CD4-positive, alpha-beta memory T cell (primary cell): ENCODE results near the gene EYS. TPM values are rescaled to one million over a fixed set of nuclear protein-coding genes. Genes with fewer than 3 reads are reported as not detected.
"Not testable (repeated sequence)": the region's sequence is repeated elsewhere in the genome, so short reads cannot be mapped to it uniquely, and the experiment has no call there.

Experiments used
- CTCF ChIA-PET: fragments of 350-600 bp; sonication (Branson Sonifier 250); formaldehyde crosslinking; loops from one replicate; lab custom pipeline; 2021; ENCODE audit warnings: inconsistent platforms; ENCODE audit not compliant: partially characterized antibody; lab: Charles Lee
- POLR2A ChIA-PET: fragments of 350-600 bp; sonication (Branson Sonifier 250); formaldehyde crosslinking; loops from one replicate; lab custom pipeline; 2021; ENCODE audit not compliant: partially characterized antibody; lab: Charles Lee
- DNase-seq, 5 donors: peaks; one replicate each; pipeline versions ENCODE4 v3.0.0 to v3.0.0-alpha.2; 2020 to 2022; ENCODE audit warnings: mixed read lengths in 1 of 5
- H3K27ac ChIP-seq: one replicate; pipeline ENCODE4 v1.7.0; 2013; ENCODE audit warnings: low read depth, low read length
- H3K27me3 ChIP-seq: 2 replicates; pipeline ENCODE4 v1.7.0; 2013; ENCODE audit warnings: mild to moderate bottlenecking, low read length, moderate library complexity; ENCODE audit not compliant: insufficient read depth
- H3K36me3 ChIP-seq: 2 replicates; pipeline ENCODE4 v1.7.0; 2013; ENCODE audit warnings: mild to moderate bottlenecking, low read length, moderate library complexity; ENCODE audit not compliant: insufficient read depth
- H3K4me1 ChIP-seq: 2 replicates; pipeline ENCODE4 v1.7.0; 2013; ENCODE audit warnings: mild to moderate bottlenecking, low read length, moderate library complexity; ENCODE audit not compliant: insufficient read depth
- H3K4me3 ChIP-seq, 2 donors: one replicate each; pipeline ENCODE4 v1.7.0; 2013; ENCODE audit warnings: low read length in 2 of 2, mild to moderate bottlenecking in 1 of 2
- H3K9me3 ChIP-seq, 2 donors: one replicate each; pipeline ENCODE4 v1.7.0; 2013; ENCODE audit warnings: low read length in 2 of 2, control low read depth in 1 of 2; ENCODE audit not compliant: control insufficient read depth in 1 of 2
- H3K27ac Mint-ChIP-seq, 7 donors: one replicate each; pipeline ENCODE4 v1.8.0; 2020 to 2021; ENCODE audit warnings: mixed read lengths in 7 of 7, mild to moderate bottlenecking in 6 of 7, inconsistent platforms in 3 of 7, moderate library complexity in 3 of 7
- H3K27me3 Mint-ChIP-seq, 2 donors: one replicate each; pipeline ENCODE4 v1.8.0; 2020 to 2021; ENCODE audit warnings: mixed read lengths in 2 of 2
- H3K36me3 Mint-ChIP-seq, 2 donors: one replicate each; pipeline ENCODE4 v1.8.0; 2020 to 2021; ENCODE audit warnings: mixed read lengths in 2 of 2, inconsistent platforms in 1 of 2, mild to moderate bottlenecking in 1 of 2
- H3K4me1 Mint-ChIP-seq, 4 donors: one replicate each; pipeline ENCODE4 v1.8.0; 2020 to 2021; ENCODE audit warnings: mixed read lengths in 4 of 4, mild to moderate bottlenecking in 1 of 4
- H3K4me3 Mint-ChIP-seq, 8 donors: one replicate each; pipeline ENCODE4 v1.8.0; 2020 to 2021; ENCODE audit warnings: mixed read lengths in 8 of 8, mild to moderate bottlenecking in 7 of 8, moderate library complexity in 6 of 8, inconsistent platforms in 3 of 8
- H3K9me3 Mint-ChIP-seq, 8 donors: one replicate each; pipeline ENCODE4 v1.8.0; 2020 to 2021; ENCODE audit warnings: mixed read lengths in 8 of 8, mild to moderate bottlenecking in 5 of 8, inconsistent platforms in 3 of 8, moderate library complexity in 1 of 8
- intact Hi-C: fragments of 100-400 bp; cut with micrococcal nuclease; formaldehyde crosslinking; loops from one replicate; pipeline ENCODE4 v1.15.1; 2023
- polyA plus RNA-seq, 2 donors: library from polyadenylated mRNA; unstranded; fragments of 300-500 nt; fragmentation: Illumina TruSeq; gene quantifications; one replicate each; pipeline ENCODE4 v1.2.3, GENCODE V29; 2021
- total RNA-seq, 2 experiments: library from RNA; stranded (reverse); gene quantifications; one replicate each; pipeline ENCODE4 v1.2.3, GENCODE V29; 2021

Gene EYS
- total and polyA plus RNA-seq, 4 experiments from 2014 or later: 0.17 to 0.20 TPM; not detected in 2

- Histone ChIP-seq H3K27ac (no peak overlapping the region), H3K4me1 (no peaks in the 10 kb centered on the region), H3K4me3 (no peak overlapping the region), H3K36me3 (no peaks in the 10 kb centered on the region), H3K9me3 (no peaks in the 10 kb centered on the region), H3K27me3 (no peaks in the 10 kb centered on the region)
- Mint-ChIP-seq H3K27ac (no peak overlapping the region), H3K36me3 (peaks cover 0 to 1% of the 10 kb centered on the region in 2 donors), H3K4me3 (no peak overlapping the region), H3K9me3 (peaks cover 2 to 17% (median 11%) of the 10 kb centered on the region in 8 donors), H3K27me3 (no peaks in the 10 kb centered on the region), H3K4me1 (no peaks in the 10 kb centered on the region)
- POLR2A ChIA-PET: no interaction called here
- intact Hi-C loops: no loop called here
- CTCF ChIA-PET: no interaction called here
- no peak for DNase-seq
Measured at GRCh38 chr6:65570340-65570739, 136.7 kb downstream of the EYS start.

- Histone ChIP-seq H3K4me3 (no peak overlapping the region), H3K4me1 (no peaks in the 10 kb centered on the region), H3K27ac (no peak overlapping the region), H3K27me3 (no peaks in the 10 kb centered on the region), H3K36me3 (no peaks in the 10 kb centered on the region), H3K9me3 (no peaks in the 10 kb centered on the region)
- ChIA-PET CTCF (no interaction called here), POLR2A (no interaction called here)
- Mint-ChIP-seq H3K4me3 (no peak overlapping the region), H3K27me3 (no peaks in the 10 kb centered on the region), H3K36me3 (peaks cover 0 to 1% of the 10 kb centered on the region in 2 donors), H3K9me3 (peaks cover 2 to 17% (median 9%) of the 10 kb centered on the region in 8 donors), H3K27ac (no peak overlapping the region), H3K4me1 (no peaks in the 10 kb centered on the region)
- intact Hi-C loops: no loop called here
- no peak for DNase-seq
Measured at GRCh38 chr6:65569505-65569904, 137.5 kb downstream of the EYS start.

GRCh38 chr6:65569056-65569455, 138.0 kb downstream of the EYS start:
- H3K4me1 ChIP-seq, H3K36me3 ChIP-seq, intact Hi-C loops, H3K4me1 Mint-ChIP-seq, H3K9me3 ChIP-seq, DNase-seq, H3K27ac ChIP-seq, H3K27ac Mint-ChIP-seq, H3K4me3 ChIP-seq, H3K36me3 Mint-ChIP-seq, H3K4me3 Mint-ChIP-seq, CTCF ChIA-PET, POLR2A ChIA-PET, H3K27me3 ChIP-seq, H3K27me3 Mint-ChIP-seq: not testable (repeated sequence)
- H3K9me3 Mint-ChIP-seq: peaks cover 0 to 19% (median 7%) of the 10 kb centered on the region in 8 donors

GRCh38 chr6:65566117-65566516, 140.9 kb downstream of the EYS start:
- DNase-seq: no peak
- intact Hi-C loops: no loop called here

GRCh38 chr6:65558071-65558470, 149.0 kb downstream of the EYS start:
- DNase-seq: no peak
- no peak overlapping the region for H3K4me3 Mint-ChIP-seq
- no peaks in the 10 kb centered on the region for H3K4me1 Mint-ChIP-seq
- no peaks in the 10 kb centered on the region for H3K36me3 Mint-ChIP-seq
- Histone ChIP-seq H3K36me3 (no peaks in the 10 kb centered on the region), H3K4me3 (no peak overlapping the region), H3K27ac (no peak overlapping the region), H3K9me3 (no peaks in the 10 kb centered on the region), H3K4me1 (no peaks in the 10 kb centered on the region), H3K27me3 (no peaks in the 10 kb centered on the region)
- ChIA-PET CTCF (no interaction called here), POLR2A (no interaction called here)
- intact Hi-C loops: no loop called here
- no peak overlapping the region for H3K27ac Mint-ChIP-seq
- peaks cover 0 to 5% (median 0%) of the 10 kb centered on the region in 8 donors for H3K9me3 Mint-ChIP-seq
- H3K27me3 Mint-ChIP-seq: no peaks in the 10 kb centered on the region

More at GRCh38 chr6:65566117-65566516, 140.9 kb downstream of the EYS start:
- H3K27me3 Mint-ChIP-seq: no peaks in the 10 kb centered on the region
- H3K9me3 Mint-ChIP-seq: peaks cover 0 to 22% (median 10%) of the 10 kb centered on the region in 8 donors
- H3K4me3 Mint-ChIP-seq: no peak overlapping the region
- Histone ChIP-seq H3K9me3 (no peaks in the 10 kb centered on the region), H3K27ac (no peak overlapping the region), H3K27me3 (no peaks in the 10 kb centered on the region), H3K4me1 (no peaks in the 10 kb centered on the region), H3K4me3 (no peak overlapping the region), H3K36me3 (no peaks in the 10 kb centered on the region)
- no peak overlapping the region for H3K27ac Mint-ChIP-seq
- no peaks in the 10 kb centered on the region for H3K4me1 Mint-ChIP-seq
- peaks cover 0 to 1% of the 10 kb centered on the region in 2 donors for H3K36me3 Mint-ChIP-seq
- ChIA-PET CTCF (no interaction called here), POLR2A (no interaction called here)

GRCh38 chr6:65557224-65557623, 149.8 kb downstream of the EYS start:
- Histone ChIP-seq H3K4me1 (no peaks in the 10 kb centered on the region), H3K27ac (no peak overlapping the region), H3K27me3 (no peaks in the 10 kb centered on the region), H3K4me3 (no peak overlapping the region), H3K9me3 (no peaks in the 10 kb centered on the region), H3K36me3 (no peaks in the 10 kb centered on the region)
- H3K4me3 Mint-ChIP-seq: no peak overlapping the region
- H3K9me3 Mint-ChIP-seq: peaks cover 0 to 5% (median 0%) of the 10 kb centered on the region in 8 donors
- H3K27ac Mint-ChIP-seq: no peak overlapping the region
- H3K27me3 Mint-ChIP-seq: no peaks in the 10 kb centered on the region
- DNase-seq: no peak
- ChIA-PET POLR2A (no interaction called here), CTCF (no interaction called here)
- H3K36me3 Mint-ChIP-seq: no peaks in the 10 kb centered on the region
- no peaks in the 10 kb centered on the region for H3K4me1 Mint-ChIP-seq
- intact Hi-C loops: no loop called here

GRCh38 chr6:65546894-65547293, 160.1 kb downstream of the EYS start:
- Mint-ChIP-seq H3K27ac (no peak overlapping the region), H3K36me3 (no peaks in the 10 kb centered on the region), H3K4me3 (no peak overlapping the region), H3K4me1 (no peaks in the 10 kb centered on the region), H3K9me3 (peaks cover 2 to 14% (median 6%) of the 10 kb centered on the region in 8 donors), H3K27me3 (no peaks in the 10 kb centered on the region)
- intact Hi-C loops: no loop called here
- POLR2A ChIA-PET: no interaction called here
- no peak overlapping the region for H3K4me3 ChIP-seq
- H3K36me3 ChIP-seq: no peaks in the 10 kb centered on the region
- no peaks in the 10 kb centered on the region for H3K4me1 ChIP-seq
- H3K9me3 ChIP-seq: no peaks in the 10 kb centered on the region
- no peaks in the 10 kb centered on the region for H3K27me3 ChIP-seq
- CTCF ChIA-PET: no interaction called here
- no peak overlapping the region for H3K27ac ChIP-seq
- no peak for DNase-seq

- H3K4me3 Mint-ChIP-seq: no peak overlapping the region
- H3K27me3 Mint-ChIP-seq: no peaks in the 10 kb centered on the region
- no peaks in the 10 kb centered on the region for H3K9me3 ChIP-seq
- ChIA-PET CTCF (no interaction called here), POLR2A (interaction anchor here (0.6 to 0.7 kb wide), 2 partner anchors 49 to 95 kb away, joined by 4 to 6 read pairs; no protein-coding TSS in a partner anchor)
- H3K27ac ChIP-seq: no peak overlapping the region
- no peak for DNase-seq
- no peak overlapping the region for H3K27ac Mint-ChIP-seq
- H3K4me1 ChIP-seq: no peaks in the 10 kb centered on the region
- peaks cover 2 to 14% (median 6%) of the 10 kb centered on the region in 8 donors for H3K9me3 Mint-ChIP-seq
- intact Hi-C loops: no loop called here
- H3K4me3 ChIP-seq: no peak overlapping the region
- H3K36me3 Mint-ChIP-seq: no peaks in the 10 kb centered on the region
- H3K27me3 ChIP-seq: no peaks in the 10 kb centered on the region
- no peaks in the 10 kb centered on the region for H3K36me3 ChIP-seq
- H3K4me1 Mint-ChIP-seq: no peaks in the 10 kb centered on the region
Measured at GRCh38 chr6:65545920-65546319, 161.1 kb downstream of the EYS start.
